GM23338 (cell line): ENCODE data around the gene FGGY. TPM values are rescaled to one million over a fixed set of nuclear protein-coding genes. Genes with fewer than 3 reads are reported as not detected.

ENCODE experiments used
- ATAC-seq: fragments of 200-7000 bp; cut with Tn5 transposase; 3 replicates; pipeline ENCODE4 v1.9.1; 2020
- DNase-seq: peaks from one replicate; pipeline ENCODE4 v3.0.0-alpha.2; 2015; ENCODE audit warnings: low spot score
- H2AFZ ChIP-seq: fragments of 200-600 bp; sonication (generic); 2 replicates; pipeline ENCODE4 v1.8.0; 2016; ENCODE audit warnings: antibody characterized with exemption, mild to moderate bottlenecking, moderate library complexity
- H3F3A ChIP-seq: fragments of 200-600 bp; sonication (generic); replicated peaks from 2 replicates; pipeline ENCODE4 v1.8.0; 2017; ENCODE audit warnings: antibody characterized with exemption, mixed run types, low read depth
- H3K27ac ChIP-seq: fragments of 200-600 bp; sonication (generic); 2 replicates; pipeline ENCODE4 v1.6.1; 2016; ENCODE audit warnings: low read depth
- H3K27me3 ChIP-seq: fragments of 200-600 bp; sonication (generic); 2 replicates; pipeline ENCODE4 v1.8.0; 2016; ENCODE audit warnings: mild to moderate bottlenecking, mixed run types, moderate library complexity; ENCODE audit not compliant: insufficient read depth
- H3K36me3 ChIP-seq: fragments of 200-600 bp; sonication (generic); 2 replicates; pipeline ENCODE4 v1.8.0; 2016; ENCODE audit warnings: mild to moderate bottlenecking; ENCODE audit not compliant: insufficient read depth
- H3K4me1 ChIP-seq: fragments of 200-600 bp; sonication (generic); 2 replicates; pipeline ENCODE4 v1.8.0; 2016; ENCODE audit warnings: mild to moderate bottlenecking, moderate library complexity; ENCODE audit not compliant: insufficient read depth
- H3K4me2 ChIP-seq: fragments of 200-600 bp; sonication (generic); 2 replicates; pipeline ENCODE4 v1.7.1; 2017; ENCODE audit warnings: mixed run types
- H3K4me3 ChIP-seq: fragments of 200-600 bp; sonication (generic); 2 replicates; pipeline ENCODE4 v1.6.1; 2016; ENCODE audit warnings: mixed run types
- H3K79me2 ChIP-seq: fragments of 200-600 bp; sonication (generic); replicated peaks from 2 replicates; pipeline ENCODE4 v1.8.0; 2017; ENCODE audit warnings: mild to moderate bottlenecking; ENCODE audit not compliant: insufficient read depth
- H3K9me2 ChIP-seq: fragments of 200-600 bp; sonication (generic); 2 replicates; pipeline ENCODE4 v1.8.0; 2017; ENCODE audit not compliant: insufficient read depth
- H4K20me1 ChIP-seq: fragments of 200-600 bp; sonication (generic); replicated peaks from 2 replicates; pipeline ENCODE4 v1.8.0; 2017; ENCODE audit warnings: mild to moderate bottlenecking; ENCODE audit not compliant: insufficient read depth
- H3K27ac Mint-ChIP-seq: 2 replicates; pipeline ENCODE4 v1.8.0; 2020; ENCODE audit warnings: inconsistent platforms, mild to moderate bottlenecking, moderate library complexity, mixed read lengths
- H3K27me3 Mint-ChIP-seq: 3 replicates; pipeline ENCODE4 v1.8.0; 2022; ENCODE audit warnings: low read depth, mild to moderate bottlenecking, moderate library complexity, mixed read lengths, inconsistent platforms; ENCODE audit not compliant: insufficient read depth, poor library complexity
- H3K36me3 Mint-ChIP-seq: 3 replicates; pipeline ENCODE4 v1.8.0; 2021; ENCODE audit warnings: low read depth, mild to moderate bottlenecking, inconsistent platforms, moderate library complexity, mixed read lengths
- H3K4me1 Mint-ChIP-seq: 3 replicates; pipeline ENCODE4 v1.8.0; 2020; ENCODE audit warnings: mild to moderate bottlenecking, inconsistent platforms, mixed read lengths
- H3K4me3 Mint-ChIP-seq: 3 replicates; pipeline ENCODE4 v1.8.0; 2021; ENCODE audit warnings: moderate library complexity, mild to moderate bottlenecking, inconsistent platforms, mixed read lengths
- H3K9me3 Mint-ChIP-seq: 3 replicates; pipeline ENCODE4 v1.8.0; 2020; ENCODE audit warnings: moderate library complexity, mild to moderate bottlenecking, inconsistent platforms, mixed read lengths
- CREB1 ChIP-seq: fragments of 250-450 bp; sonication (Bioruptor Pico); IDR thresholded peaks from 2 replicates; pipeline ENCODE4 v1.5.0; 2020; ENCODE audit warnings: low read depth, mild to moderate bottlenecking, moderate library complexity
- JUNB ChIP-seq: IDR thresholded peaks from one replicate; pipeline ENCODE4 v1.6.1; 2016; ENCODE audit warnings: antibody characterized with exemption; ENCODE audit not compliant: unreplicated experiment
- NANOG ChIP-seq: IDR thresholded peaks from 2 replicates; pipeline ENCODE4 v1.6.1; 2016; ENCODE audit warnings: antibody characterized with exemption, borderline replicate concordance
- POLR2AphosphoS5 ChIP-seq: IDR thresholded peaks from 2 replicates; pipeline ENCODE4 v1.6.1; 2016; ENCODE audit warnings: antibody characterized with exemption, low read depth
- REST ChIP-seq: IDR thresholded peaks from one replicate; pipeline ENCODE4 v1.6.1; 2018; ENCODE audit warnings: antibody characterized with exemption; ENCODE audit not compliant: unreplicated experiment
- ZNF114 ChIP-seq: fragments of 250-450 bp; sonication (Bioruptor Pico); IDR thresholded peaks from 2 replicates; pipeline ENCODE4 v1.5.0; 2020; ENCODE audit warnings: mild to moderate bottlenecking, moderate library complexity
- polyA plus RNA-seq: library from polyadenylated mRNA; unstranded; fragments of >200 nt; fragmentation: Nextera tagmentation; extraction: Ambion mirVana; gene quantifications from 2 replicates; pipeline ENCODE4 v1.2.1, GENCODE V29; 2016
- total RNA-seq: library from RNA; depleted of rRNA; stranded (reverse); fragments of >200 nt; shearing (Covaris generic); gene quantifications from 2 replicates; pipeline ENCODE4 v1.2.3, GENCODE V29; 2014
- TF ChIP-seq, protein P1 (sequence below): IDR thresholded peaks from 2 replicates; pipeline ENCODE4 v1.6.1; 2016; ENCODE audit warnings: antibody characterized with exemption
- TF ChIP-seq, protein P2 (sequence below): fragments of 250-450 bp; sonication (Bioruptor Pico); IDR thresholded peaks from 2 replicates; pipeline ENCODE4 v1.5.0; 2020; ENCODE audit warnings: mild to moderate bottlenecking, moderate library complexity

The FGGY gene
- total and polyA plus RNA-seq, 2 experiments from 2014 or later = 10.9 to 21.4 TPM

- no peaks in the 10 kb centered on the region for H3K27me3 ChIP-seq
- H4K20me1 ChIP-seq = no peaks in the 10 kb centered on the region
- no peaks in the 10 kb centered on the region; the same call in 2 of the 3 replicates for H3K4me1 Mint-ChIP-seq
- no peaks in the 10 kb centered on the region for H3K79me2 ChIP-seq
- no peaks in the 10 kb centered on the region for H3K27me3 Mint-ChIP-seq
- H3K36me3 ChIP-seq = no peaks in the 10 kb centered on the region
- DNase-seq (no peak), ATAC-seq (no peak)
- no peak overlapping the region for H3K27ac Mint-ChIP-seq
- no peaks in the 10 kb centered on the region for H3F3A ChIP-seq
- no peaks in the 10 kb centered on the region for H3K36me3 Mint-ChIP-seq
- no peaks in the 10 kb centered on the region for H3K4me1 ChIP-seq
- no peak overlapping the region for H3K27ac ChIP-seq
- no peak overlapping the region for H3K4me3 ChIP-seq
- no peaks in the 10 kb centered on the region for H3K9me2 ChIP-seq
- TF ChIP-seq NANOG (no peak), CREB1 (CRISPR knock-in tag) (no peak), REST (no peak), POLR2AphosphoS5 (no peak)
- TF ChIP-seq, protein P1, sequence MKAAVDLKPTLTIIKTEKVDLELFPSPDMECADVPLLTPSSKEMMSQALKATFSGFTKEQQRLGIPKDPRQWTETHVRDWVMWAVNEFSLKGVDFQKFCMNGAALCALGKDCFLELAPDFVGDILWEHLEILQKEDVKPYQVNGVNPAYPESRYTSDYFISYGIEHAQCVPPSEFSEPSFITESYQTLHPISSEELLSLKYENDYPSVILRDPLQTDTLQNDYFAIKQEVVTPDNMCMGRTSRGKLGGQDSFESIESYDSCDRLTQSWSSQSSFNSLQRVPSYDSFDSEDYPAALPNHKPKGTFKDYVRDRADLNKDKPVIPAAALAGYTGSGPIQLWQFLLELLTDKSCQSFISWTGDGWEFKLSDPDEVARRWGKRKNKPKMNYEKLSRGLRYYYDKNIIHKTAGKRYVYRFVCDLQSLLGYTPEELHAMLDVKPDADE = no peak
- no peak overlapping the region for H2AFZ ChIP-seq
- no peaks in the 10 kb centered on the region for H3K9me3 Mint-ChIP-seq
- H3K4me2 ChIP-seq = no peak overlapping the region
- no peak overlapping the region for H3K4me3 Mint-ChIP-seq
These were observed 53.6 kb downstream of the FGGY start for GRCh38 chr1:59350521-59350920.

- no peak overlapping the region for H3K27ac Mint-ChIP-seq
- no peaks in the 10 kb centered on the region for H4K20me1 ChIP-seq
- no peak overlapping the region for H3K27ac ChIP-seq
- DNase-seq (no peak), ATAC-seq (no peak)
- no peaks in the 10 kb centered on the region for H3K36me3 Mint-ChIP-seq
- H3K4me2 ChIP-seq = no peak overlapping the region
- H3K27me3 Mint-ChIP-seq = peaks cover 1% of the 10 kb centered on the region
- H3K4me3 ChIP-seq = no peak overlapping the region
- H3K4me1 Mint-ChIP-seq = no peaks in the 10 kb centered on the region; the same call in 2 of the 3 replicates
- no peaks in the 10 kb centered on the region for H3K4me1 ChIP-seq
- no peaks in the 10 kb centered on the region for H3K9me2 ChIP-seq
- H3K9me3 Mint-ChIP-seq = no peaks in the 10 kb centered on the region
- H3K36me3 ChIP-seq = no peaks in the 10 kb centered on the region
- H3F3A ChIP-seq = no peaks in the 10 kb centered on the region
- no peak overlapping the region for H3K4me3 Mint-ChIP-seq
- no peaks in the 10 kb centered on the region for H3K79me2 ChIP-seq
- no peaks in the 10 kb centered on the region for H3K27me3 ChIP-seq
- H2AFZ ChIP-seq = no peak overlapping the region
- TF ChIP-seq NANOG (no peak), ZNF114 (CRISPR knock-in tag) (no peak), REST (no peak), JUNB (no peak)
- TF ChIP-seq, protein P2, sequence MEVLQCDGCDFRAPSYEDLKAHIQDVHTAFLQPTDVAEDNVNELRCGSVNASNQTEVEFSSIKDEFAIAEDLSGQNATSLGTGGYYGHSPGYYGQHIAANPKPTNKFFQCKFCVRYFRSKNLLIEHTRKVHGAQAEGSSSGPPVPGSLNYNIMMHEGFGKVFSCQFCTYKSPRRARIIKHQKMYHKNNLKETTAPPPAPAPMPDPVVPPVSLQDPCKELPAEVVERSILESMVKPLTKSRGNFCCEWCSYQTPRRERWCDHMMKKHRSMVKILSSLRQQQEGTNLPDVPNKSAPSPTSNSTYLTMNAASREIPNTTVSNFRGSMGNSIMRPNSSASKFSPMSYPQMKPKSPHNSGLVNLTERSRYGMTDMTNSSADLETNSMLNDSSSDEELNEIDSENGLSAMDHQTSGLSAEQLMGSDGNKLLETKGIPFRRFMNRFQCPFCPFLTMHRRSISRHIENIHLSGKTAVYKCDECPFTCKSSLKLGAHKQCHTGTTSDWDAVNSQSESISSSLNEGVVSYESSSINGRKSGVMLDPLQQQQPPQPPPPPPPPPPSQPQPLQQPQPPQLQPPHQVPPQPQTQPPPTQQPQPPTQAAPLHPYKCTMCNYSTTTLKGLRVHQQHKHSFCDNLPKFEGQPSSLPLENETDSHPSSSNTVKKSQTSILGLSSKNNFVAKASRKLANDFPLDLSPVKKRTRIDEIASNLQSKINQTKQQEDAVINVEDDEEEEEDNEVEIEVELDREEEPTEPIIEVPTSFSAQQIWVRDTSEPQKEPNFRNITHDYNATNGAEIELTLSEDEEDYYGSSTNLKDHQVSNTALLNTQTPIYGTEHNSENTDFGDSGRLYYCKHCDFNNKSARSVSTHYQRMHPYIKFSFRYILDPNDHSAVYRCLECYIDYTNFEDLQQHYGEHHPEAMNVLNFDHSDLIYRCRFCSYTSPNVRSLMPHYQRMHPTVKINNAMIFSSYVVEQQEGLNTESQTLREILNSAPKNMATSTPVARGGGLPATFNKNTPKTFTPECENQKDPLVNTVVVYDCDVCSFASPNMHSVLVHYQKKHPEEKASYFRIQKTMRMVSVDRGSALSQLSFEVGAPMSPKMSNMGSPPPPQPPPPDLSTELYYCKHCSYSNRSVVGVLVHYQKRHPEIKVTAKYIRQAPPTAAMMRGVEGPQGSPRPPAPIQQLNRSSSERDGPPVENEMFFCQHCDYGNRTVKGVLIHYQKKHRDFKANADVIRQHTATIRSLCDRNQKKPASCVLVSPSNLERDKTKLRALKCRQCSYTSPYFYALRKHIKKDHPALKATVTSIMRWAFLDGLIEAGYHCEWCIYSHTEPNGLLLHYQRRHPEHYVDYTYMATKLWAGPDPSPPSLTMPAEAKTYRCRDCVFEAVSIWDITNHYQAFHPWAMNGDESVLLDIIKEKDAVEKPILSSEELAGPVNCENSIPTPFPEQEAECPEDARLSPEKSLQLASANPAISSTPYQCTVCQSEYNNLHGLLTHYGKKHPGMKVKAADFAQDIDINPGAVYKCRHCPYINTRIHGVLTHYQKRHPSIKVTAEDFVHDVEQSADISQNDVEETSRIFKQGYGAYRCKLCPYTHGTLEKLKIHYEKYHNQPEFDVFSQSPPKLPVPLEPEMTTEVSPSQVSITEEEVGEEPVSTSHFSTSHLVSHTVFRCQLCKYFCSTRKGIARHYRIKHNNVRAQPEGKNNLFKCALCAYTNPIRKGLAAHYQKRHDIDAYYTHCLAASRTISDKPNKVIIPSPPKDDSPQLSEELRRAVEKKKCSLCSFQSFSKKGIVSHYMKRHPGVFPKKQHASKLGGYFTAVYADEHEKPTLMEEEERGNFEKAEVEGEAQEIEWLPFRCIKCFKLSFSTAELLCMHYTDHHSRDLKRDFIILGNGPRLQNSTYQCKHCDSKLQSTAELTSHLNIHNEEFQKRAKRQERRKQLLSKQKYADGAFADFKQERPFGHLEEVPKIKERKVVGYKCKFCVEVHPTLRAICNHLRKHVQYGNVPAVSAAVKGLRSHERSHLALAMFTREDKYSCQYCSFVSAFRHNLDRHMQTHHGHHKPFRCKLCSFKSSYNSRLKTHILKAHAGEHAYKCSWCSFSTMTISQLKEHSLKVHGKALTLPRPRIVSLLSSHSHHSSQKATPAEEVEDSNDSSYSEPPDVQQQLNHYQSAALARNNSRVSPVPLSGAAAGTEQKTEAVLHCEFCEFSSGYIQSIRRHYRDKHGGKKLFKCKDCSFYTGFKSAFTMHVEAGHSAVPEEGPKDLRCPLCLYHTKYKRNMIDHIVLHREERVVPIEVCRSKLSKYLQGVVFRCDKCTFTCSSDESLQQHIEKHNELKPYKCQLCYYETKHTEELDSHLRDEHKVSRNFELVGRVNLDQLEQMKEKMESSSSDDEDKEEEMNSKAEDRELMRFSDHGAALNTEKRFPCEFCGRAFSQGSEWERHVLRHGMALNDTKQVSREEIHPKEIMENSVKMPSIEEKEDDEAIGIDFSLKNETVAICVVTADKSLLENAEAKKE = no peak
These were observed 55.2 kb downstream of the FGGY start for GRCh38 chr1:59352065-59352464.
